ENCODE data around the gene VAV3.

GRCh38 chr1:107925565-107925964 lies 39.4 kb downstream of the VAV3 start:
- TF ChIP-seq POLR2A (IDR thresholded peaks at IDR 0.05; ENCODE audit: borderline replicate concordance, extremely low read depth, insufficient read depth, insufficient read length) (no peak), ZNF274 (IDR thresholded peaks at IDR 0.05; ENCODE audit: low read depth, low read length) (no peak)
